Measurements from ENCODE around the gene OR7A5. TPM values are rescaled to one million over a fixed set of nuclear protein-coding genes. Genes with fewer than 3 reads are reported as not detected.

OR7A5 gene
- total RNA-seq, 1 donor from 2014 or later, result not detected

Other genes starting within 250 kb of the OR7A5 start
- not detected in 2 replicates for gene ADGRE3, start 160.3 kb downstream of the OR7A5 start, total RNA-seq
- 24.0 and 26.2 TPM in 2 replicates for gene ZNF333, start 145.1 kb downstream of the OR7A5 start, total RNA-seq
- gene ADGRE2, start 56.6 kb downstream of the OR7A5 start, total RNA-seq, result 0.91 and 0.93 TPM in 2 replicates
- gene OR7C1, start within 50 bp of the OR7A5 start, total RNA-seq, result not detected in 2 replicates
- gene OR7A10, start 13.7 kb upstream of the OR7A5 start, total RNA-seq, result not detected in 2 replicates
- gene OR7A17, start 50.9 kb upstream of the OR7A5 start, total RNA-seq, result not detected in 2 replicates
- gene OR7C2, start 106.3 kb upstream of the OR7A5 start, total RNA-seq, result not detected in 2 replicates
- not detected in 2 replicates for gene SLC1A6, start 144.7 kb upstream of the OR7A5 start, total RNA-seq
- not detected in 2 replicates for gene CASP14, start 214.3 kb upstream of the OR7A5 start, total RNA-seq
- gene OR1I1, start 247.0 kb upstream of the OR7A5 start, total RNA-seq, result not detected in 2 replicates